ENCODE results near the gene HLA-DPA1. TPM values are rescaled to one million over a fixed set of nuclear protein-coding genes. Genes with fewer than 3 reads are reported as not detected.
A peak's percentile ranks its signal among the peaks of the same experiment; 100 is the strongest.

Gene HLA-DPA1
- total and polyA plus RNA-seq, 2 donors (not counting 1 experiment from before 2014, with no cell fraction given): 702 to 2,256 TPM

DNA sequence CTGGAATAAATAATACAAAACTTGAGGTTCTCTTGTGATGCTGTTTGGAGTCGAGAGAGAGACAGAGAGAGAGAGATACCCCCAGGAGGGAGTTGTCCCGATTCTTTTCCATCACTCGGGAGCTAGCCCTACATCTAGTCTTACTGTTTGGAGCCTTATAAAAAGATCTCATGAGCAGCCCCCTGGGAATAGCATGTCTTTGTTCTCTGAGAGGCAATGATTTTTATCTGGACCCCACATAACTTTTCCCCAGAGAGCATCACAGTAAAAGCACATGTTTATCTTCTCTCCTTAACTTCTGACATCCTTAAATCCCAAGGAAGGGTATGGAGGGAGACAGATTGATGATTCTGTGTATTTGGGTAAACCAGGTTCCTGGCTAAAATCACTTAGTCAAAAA is 43.2 kb downstream of the HLA-DPA1 start:
- WGBS (ENCODE audit: insufficient coverage): no CpG with 5 or more reads among the region's 3 CpGs
- Histone ChIP-seq H3K4me1 (ENCODE audit: control insufficient read depth in 2 of 2, insufficient read depth in 2 of 2, low read length in 2 of 2) (peaks cover 45 to 54% of the 10 kb centered on the region in 2 donors), H3K27me3 (replicated peaks in 1 of 4; ENCODE audit: control extremely low read depth in 1 of 4, control insufficient read depth in 3 of 4, insufficient read depth in 4 of 4, low read length in 3 of 4) (no peaks in the 10 kb centered on the region), H4K20me1 (ENCODE audit: control insufficient read depth, insufficient read depth, low read length, poor library complexity, severe bottlenecking) (no peaks in the 10 kb centered on the region), H2AFZ (ENCODE audit: insufficient read depth, low read depth, low read length, poor library complexity, severe bottlenecking) (no peak overlapping the region), H3K4me2 (replicated peaks; ENCODE audit: low read depth, low read length, poor library complexity, severe bottlenecking) (peak overlapping the region; percentile 67), H3K4me3 (ENCODE audit: control extremely low read depth in 1 of 5, extremely low read depth in 1 of 5, insufficient read depth in 1 of 5, low read depth in 2 of 5, low read length in 4 of 5) (peak overlapping the region in 1 of 5 experiments; percentile 41), H3K36me3 (replicated peaks in 1 of 2; ENCODE audit: control extremely low read depth in 1 of 2, control insufficient read depth in 1 of 2, extremely low read depth in 1 of 2, insufficient read depth in 2 of 2, low read length in 1 of 2) (no peaks in the 10 kb centered on the region), H3K79me2 (ENCODE audit: control insufficient read depth, insufficient read depth, low read length) (peaks cover 15% of the 10 kb centered on the region), H3K27ac (ENCODE audit: low read length in 2 of 2) (peak overlapping the region; percentile 99), H3K9ac (ENCODE audit: low read length) (peak overlapping the region; percentile 75), H3K9me3 (ENCODE audit: control extremely low read depth in 1 of 3, control insufficient read depth in 2 of 3, insufficient read depth in 1 of 3, low read length in 2 of 3) (peaks cover 0 to 11% (median 6%) of the 10 kb centered on the region in 3 donors)
- Mint-ChIP-seq H3K4me1 (peaks cover 58% of the 10 kb centered on the region), H3K4me3 (peak overlapping the region; percentile 71), H3K27ac (peak overlapping the region; percentile 99), H3K27me3 (no peaks in the 10 kb centered on the region), H3K9me3 (ENCODE audit: insufficient read depth) (peaks cover 7% of the 10 kb centered on the region)
- ATAC-seq (ENCODE audit: low read depth) (no peak), DNase-seq (no peak)
- POLR2A ChIA-PET: interaction anchor here (0.9 to 4.8 kb wide), 6 partner anchors 11 to 380 kb away, joined by 3 to 136 read pairs (median 48); partner anchors contain the start of genes HLA-DPA1 and HLA-DPB1
- no peak for TF ChIP-seq EZH2 (IDR thresholded peaks at IDR 0.05; ENCODE audit: borderline replicate concordance, insufficient read depth, low read depth, low read length, poor library complexity, severe bottlenecking)
- TF ChIP-seq, protein P1, sequence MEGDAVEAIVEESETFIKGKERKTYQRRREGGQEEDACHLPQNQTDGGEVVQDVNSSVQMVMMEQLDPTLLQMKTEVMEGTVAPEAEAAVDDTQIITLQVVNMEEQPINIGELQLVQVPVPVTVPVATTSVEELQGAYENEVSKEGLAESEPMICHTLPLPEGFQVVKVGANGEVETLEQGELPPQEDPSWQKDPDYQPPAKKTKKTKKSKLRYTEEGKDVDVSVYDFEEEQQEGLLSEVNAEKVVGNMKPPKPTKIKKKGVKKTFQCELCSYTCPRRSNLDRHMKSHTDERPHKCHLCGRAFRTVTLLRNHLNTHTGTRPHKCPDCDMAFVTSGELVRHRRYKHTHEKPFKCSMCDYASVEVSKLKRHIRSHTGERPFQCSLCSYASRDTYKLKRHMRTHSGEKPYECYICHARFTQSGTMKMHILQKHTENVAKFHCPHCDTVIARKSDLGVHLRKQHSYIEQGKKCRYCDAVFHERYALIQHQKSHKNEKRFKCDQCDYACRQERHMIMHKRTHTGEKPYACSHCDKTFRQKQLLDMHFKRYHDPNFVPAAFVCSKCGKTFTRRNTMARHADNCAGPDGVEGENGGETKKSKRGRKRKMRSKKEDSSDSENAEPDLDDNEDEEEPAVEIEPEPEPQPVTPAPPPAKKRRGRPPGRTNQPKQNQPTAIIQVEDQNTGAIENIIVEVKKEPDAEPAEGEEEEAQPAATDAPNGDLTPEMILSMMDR (IDR thresholded peaks at IDR 0.05): no peak
- CTCF ChIA-PET: interaction anchor here (1.2 to 7.6 kb wide), 9 partner anchors 11 to 96 kb away, joined by 3 to 75 read pairs (median 9); partner anchors contain the start of genes HLA-DPA1 and HLA-DPB1
- intact Hi-C loops (cut with micrococcal nuclease): no loop called here
